Neural progenitor cell (in vitro differentiated cells): ENCODE measurements around the gene CAMK1D.
"Not testable (repeated sequence)": the region's sequence is repeated elsewhere in the genome, so short reads cannot be mapped to it uniquely, and the experiment has no call there.

ENCODE experiments used
- EZH2phosphoT487 ChIP-seq: fragments of 200-600 bp; sonication (generic); IDR thresholded peaks from 2 replicates; pipeline ENCODE4 v1.6.1; 2017; ENCODE audit warnings: antibody characterized with exemption
- TF ChIP-seq, protein P1 (sequence below): fragments of 200-600 bp; sonication (generic); IDR thresholded peaks from 2 replicates; pipeline ENCODE4 v1.5.1; 2017; ENCODE audit warnings: antibody characterized with exemption, mild to moderate bottlenecking

DNA sequence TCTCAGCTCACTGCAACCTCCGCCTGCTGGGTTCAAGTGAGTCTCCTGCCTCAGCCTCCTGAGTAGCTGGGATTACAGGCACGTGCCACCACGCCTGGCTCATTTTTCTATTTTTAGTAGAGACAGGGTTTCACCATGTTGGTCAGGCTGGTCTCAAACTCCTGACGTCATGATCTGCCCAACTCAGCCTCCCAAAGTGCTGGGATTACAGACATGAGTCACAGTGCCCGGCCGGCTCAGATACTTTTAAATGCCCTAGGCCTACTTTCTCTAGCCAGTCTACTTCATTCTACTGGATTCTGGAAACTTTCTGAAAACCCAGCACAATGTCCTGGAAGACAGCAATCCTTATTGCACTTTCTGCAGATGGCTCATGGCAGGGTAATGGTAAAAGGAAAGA, 516.2 kb downstream of the CAMK1D start:
- TF ChIP-seq, protein P1, sequence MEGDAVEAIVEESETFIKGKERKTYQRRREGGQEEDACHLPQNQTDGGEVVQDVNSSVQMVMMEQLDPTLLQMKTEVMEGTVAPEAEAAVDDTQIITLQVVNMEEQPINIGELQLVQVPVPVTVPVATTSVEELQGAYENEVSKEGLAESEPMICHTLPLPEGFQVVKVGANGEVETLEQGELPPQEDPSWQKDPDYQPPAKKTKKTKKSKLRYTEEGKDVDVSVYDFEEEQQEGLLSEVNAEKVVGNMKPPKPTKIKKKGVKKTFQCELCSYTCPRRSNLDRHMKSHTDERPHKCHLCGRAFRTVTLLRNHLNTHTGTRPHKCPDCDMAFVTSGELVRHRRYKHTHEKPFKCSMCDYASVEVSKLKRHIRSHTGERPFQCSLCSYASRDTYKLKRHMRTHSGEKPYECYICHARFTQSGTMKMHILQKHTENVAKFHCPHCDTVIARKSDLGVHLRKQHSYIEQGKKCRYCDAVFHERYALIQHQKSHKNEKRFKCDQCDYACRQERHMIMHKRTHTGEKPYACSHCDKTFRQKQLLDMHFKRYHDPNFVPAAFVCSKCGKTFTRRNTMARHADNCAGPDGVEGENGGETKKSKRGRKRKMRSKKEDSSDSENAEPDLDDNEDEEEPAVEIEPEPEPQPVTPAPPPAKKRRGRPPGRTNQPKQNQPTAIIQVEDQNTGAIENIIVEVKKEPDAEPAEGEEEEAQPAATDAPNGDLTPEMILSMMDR, result not testable (repeated sequence)
- TF ChIP-seq EZH2phosphoT487, result not testable (repeated sequence)
